Stimulated activated CD4-positive, alpha-beta T cell treated with anti-CD3 and anti-CD28 coated beads, Interleukin-15, amount 100 ng/mL, for 48 hours (primary cell): ENCODE measurements around the gene CCNH.
A peak's percentile ranks its signal among the peaks of the same experiment; 100 is the strongest.

Experiments
- DNase-seq, 2 donors: peaks; one replicate each; pipeline ENCODE4 v3.0.0-alpha.2; 2020; ENCODE audit warnings: low read depth in 2 of 2

CCNH gene

DNA sequence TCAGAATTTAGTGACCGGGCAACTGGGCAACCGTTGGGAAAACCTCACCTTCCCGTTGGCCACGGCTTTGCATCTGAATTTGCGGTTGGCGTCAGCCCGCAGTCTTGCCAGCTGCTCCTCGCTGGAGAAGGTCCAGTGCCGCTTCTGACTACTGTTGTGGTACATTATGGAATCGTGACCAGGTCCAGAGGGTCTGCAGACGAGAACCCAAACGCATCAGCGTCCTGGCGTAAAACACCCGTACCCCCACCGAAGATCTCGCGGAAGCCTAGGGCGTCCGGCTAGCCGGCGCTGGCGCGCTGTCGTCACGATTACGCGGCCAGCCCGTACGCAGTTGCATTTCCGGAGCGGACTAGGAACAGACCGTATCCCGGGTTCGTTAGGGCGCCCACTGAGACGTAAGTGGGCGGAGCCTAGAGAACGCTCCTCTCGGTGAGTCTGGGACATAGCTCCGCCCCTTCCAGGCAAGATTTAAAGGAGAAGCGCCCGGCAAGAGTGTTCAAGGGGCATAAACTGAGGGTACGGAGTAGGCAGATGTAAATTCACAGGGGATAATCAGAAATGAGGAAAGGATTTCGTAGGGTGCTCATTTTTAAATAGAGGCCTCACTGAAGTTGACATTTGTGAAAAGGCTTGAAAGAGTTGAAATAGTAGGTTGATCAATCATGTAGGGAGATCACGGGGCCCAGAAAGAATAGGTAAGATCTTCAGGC is at the start of gene CCNH:
CCNH (minus strand) TSS at position 301 of the 713 bp plus-strand sequence; CDS start at position 165, 136 bp downstream.
- peak; percentile 94 to 95 for DNase-seq

DNA sequence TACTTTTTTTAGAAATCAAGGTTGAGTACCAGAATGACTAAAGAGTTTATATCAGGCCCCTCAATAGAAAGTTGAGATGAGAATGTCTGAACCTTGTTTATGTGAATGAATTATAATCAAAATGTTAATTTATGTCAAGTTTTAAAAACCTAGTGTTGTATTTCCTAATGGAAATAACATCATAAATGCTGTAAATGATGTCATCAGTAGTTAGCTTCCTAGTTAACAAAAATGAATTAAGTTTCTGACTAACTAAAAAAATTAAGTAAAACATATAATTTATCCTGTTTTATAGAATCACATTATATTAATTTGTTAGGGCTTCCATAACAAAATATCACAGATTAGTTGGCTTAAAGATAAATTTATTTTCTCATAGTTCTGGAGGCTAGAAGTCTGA is 45.0 kb upstream of the CCNH start:
- no peak for DNase-seq

DNA sequence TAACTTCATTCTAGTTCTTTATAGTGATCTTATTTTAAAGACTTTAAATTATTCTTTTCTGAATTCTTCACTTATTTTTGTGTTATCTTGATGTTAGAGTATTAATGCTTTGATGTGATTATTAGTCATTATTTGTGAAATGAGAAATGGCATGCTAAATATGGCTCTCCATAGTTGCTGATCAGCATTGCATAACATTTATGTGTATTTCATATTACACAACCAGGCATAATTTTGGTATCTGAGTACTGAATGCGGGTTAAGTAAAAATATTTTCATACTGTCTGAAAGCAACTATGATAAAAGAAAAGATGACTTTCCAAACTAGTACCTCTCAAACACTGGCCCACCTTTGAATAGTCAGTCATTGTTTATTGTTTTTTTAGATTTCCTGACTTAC is 41.1 kb upstream of the CCNH start:
- no peak for DNase-seq

DNA sequence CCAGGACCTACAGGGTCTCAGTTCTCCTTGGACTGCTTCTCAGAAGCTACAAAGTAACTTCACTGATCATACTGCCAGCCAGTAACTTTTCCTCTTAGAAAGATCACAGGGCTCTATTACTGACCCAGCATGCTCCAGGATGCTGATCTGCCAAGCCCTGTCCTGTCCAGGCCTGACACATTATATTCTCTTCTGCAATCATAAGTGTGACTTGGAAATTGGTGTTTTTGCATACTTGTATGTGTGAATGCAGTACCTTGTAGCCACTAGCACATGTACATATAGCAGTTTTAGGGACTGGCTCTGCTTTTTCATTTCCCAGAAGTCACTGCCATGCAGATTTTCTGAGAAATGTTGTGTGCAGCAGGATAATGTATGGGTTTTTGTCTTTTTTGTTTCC is 40.1 kb upstream of the CCNH start:
- DNase-seq, result no peak

DNA sequence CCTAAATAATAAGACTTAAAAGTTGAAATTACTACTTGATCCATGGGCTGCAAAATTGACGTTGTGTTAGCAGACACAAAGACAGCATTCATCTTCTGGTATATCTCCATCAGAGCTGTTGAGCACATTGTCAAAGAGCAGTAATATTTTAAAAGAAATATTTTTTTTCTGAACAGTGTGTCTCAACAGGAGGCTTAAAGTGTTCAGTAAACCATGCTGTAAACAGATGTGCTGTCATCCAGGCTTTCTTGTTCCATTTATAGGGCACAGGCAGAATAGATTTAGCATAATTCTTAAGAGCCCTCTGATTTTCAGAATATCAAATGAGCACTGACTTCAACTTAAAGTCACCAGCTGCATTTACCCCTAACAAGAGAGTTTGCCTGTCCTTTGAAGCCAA is 29.7 kb upstream of the CCNH start:
- DNase-seq, result no peak

DNA sequence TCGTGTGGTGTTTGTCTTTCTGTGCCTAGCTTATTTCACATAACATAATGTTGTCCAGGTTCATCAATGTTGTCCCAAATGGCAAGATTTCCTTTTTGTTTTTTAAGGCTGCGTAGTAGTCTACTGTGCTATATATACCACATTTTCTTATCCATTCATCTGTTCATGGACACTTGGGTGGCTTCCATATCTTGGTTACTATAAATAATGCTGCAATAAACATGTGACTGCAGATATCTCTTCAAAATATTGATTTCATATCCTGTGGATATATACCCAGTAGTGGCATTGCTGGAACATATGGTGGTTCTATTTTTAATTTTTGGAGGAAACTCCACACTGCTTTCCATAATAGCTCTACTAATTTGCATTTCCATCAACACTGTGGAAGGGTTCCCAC is 25.5 kb upstream of the CCNH start:
- DNase-seq, result no peak

DNA sequence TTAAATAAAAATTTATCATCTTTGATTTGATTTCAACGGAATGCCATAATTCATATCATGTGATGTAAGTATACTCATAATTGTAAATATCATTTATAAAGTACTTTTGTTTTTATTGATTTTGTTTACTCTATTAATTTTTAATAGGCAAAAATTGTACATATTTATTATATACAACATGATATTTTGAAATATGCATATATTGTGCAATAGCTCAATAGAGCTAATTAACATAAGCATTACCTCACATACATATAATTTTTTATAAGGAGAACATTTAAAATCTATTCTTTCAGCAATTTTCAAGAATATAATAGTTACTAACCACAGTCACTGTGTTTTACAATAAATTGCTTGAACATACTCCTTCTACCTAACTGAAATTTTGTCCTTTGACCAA is 25.0 kb upstream of the CCNH start:
- DNase-seq, result no peak

DNA sequence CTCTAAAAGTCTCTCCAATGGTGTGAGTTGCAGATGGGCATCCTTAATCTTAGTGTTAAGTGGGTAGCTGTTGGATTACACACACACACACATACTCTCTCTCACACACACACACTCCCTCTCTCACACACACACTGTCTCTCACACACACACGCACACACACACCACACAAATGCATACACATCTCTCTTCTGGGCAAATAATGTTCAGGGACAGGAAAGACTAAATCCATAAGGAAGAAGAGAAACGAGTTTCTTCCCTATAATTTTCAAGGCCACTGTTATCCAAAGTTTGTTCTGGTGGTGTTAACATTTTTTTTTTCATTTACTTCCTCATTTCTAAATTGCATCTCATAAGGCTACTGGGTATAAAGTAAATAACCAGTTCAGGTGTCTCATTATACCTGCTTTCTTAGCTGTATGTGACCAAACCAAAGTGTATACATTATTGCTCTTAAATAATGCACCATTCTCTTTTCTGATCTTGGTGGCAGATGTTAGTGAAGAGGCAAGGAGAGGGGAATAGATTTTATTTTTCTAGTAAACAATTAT is 22.5 kb upstream of the CCNH start:
- no peak for DNase-seq

DNA sequence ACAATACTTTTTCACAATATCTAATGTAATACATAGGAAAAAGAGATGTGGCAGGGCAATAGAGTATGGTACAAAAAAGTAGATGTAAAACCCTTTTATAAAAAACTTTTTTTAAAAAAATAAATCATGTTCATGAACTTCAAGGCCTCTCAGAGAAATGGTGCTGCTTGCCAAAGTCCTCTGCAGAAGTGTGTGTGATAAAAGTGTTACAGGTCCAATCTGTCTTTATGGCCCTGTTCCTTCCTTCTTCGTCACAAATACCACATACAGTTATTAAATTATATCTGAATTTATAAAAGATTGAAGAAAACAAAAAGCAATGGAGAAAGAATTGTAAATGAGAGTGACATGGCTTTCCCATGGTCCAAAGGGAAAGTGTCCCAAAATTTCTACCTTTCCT is 21.7 kb upstream of the CCNH start:
- DNase-seq, result no peak

DNA sequence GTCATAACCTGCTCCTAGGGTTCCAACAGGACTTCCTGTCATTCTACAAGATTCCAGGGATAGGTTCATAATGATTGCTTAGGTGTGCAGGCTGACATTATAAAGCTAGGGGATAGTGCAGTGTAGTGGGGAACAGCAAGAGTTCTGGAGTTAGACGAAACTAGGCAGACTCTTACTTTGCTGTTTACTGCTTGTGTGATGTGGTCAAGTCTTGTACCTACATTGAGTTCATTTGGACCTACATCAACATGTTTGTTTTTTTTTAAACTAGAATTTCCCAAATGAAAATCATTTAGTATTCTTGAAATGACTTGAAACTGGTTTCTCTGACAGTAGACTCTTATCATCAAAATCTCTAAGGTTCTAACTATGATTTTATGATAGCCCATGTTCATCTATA is 21.2 kb upstream of the CCNH start:
- DNase-seq, result no peak

DNA sequence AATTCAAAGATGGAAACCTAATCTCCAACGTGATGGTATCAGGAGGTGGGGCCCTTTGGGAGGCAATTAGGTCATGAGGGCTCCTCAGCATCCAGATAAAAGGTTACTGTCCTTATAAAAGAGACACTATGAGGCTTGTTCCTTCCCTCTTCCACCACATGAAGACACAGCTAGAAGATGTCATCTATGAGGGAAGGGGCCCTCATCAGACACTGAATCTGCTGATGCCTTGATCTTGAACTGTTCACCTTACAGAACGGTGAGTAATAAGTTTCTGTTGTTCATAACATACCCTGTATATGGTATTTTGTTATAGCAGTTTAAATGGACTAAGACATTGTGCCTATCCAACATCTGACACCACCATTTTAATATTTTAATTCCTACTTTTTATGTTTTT is 19.7 kb upstream of the CCNH start:
- no peak for DNase-seq

DNA sequence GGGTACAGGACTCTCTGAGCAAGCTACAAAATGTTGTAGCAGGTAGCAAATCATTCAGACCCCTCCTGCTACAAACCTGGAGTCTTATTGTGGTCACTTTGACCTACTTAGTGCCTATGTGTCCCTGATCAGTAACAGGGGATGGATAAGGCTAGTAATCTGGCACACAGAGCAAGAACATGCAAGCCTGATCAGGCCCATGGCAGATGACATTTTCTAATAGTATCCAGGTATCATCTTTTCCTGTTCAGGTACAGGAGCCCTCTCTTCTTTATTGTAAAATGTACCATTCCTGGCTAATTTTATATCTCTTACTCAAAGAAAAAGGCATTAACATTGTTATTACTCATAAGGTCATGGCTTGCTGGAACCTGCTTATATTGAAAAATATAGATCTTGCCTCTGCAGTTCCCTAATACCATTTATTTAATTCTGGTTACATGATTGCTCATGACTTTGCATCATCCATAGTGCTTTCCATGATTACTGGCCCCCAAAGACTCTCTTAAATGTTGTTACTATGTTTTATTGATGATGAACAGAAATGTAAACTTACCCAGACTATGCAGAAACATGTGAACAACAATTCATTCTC is 18.2 kb upstream of the CCNH start:
- no peak for DNase-seq

DNA sequence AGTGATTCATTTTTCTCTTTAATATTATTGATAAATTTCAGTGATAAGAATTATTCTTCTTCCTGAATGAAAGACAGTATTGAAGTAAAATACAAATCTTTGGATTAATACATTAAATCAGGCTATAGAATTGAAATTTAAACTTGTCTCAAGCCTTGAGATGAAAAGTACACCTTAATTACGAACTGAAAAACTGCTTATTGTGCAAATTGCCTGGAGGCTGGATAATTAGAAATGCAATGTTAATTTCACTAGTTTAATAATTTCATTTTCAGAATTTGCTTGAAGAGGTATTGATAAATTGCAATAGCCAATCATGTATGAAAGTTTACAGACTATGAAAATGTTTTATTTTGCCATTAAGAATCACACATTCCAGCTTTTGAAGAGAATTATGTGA is 11.0 kb upstream of the CCNH start:
- DNase-seq, result no peak

DNA sequence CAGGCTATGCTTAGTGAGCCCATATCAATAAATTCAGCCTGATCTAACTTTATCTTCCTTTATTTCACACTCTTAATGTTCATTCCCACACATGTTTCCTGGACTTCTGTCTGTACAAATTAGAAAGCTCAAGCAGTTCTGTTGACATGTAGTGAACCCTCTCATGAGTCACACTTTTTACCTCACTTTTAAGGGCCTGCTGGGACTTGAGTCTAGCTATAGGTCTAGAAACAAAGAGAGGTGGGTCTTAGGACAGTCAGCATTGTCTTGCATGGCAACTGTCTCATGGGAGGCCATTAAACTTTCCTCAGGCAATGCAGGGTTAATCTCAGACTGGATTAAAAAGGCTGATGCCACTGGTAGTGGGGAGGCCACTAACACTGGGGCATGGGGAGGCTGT is 8.6 kb upstream of the CCNH start:
- no peak for DNase-seq

DNA sequence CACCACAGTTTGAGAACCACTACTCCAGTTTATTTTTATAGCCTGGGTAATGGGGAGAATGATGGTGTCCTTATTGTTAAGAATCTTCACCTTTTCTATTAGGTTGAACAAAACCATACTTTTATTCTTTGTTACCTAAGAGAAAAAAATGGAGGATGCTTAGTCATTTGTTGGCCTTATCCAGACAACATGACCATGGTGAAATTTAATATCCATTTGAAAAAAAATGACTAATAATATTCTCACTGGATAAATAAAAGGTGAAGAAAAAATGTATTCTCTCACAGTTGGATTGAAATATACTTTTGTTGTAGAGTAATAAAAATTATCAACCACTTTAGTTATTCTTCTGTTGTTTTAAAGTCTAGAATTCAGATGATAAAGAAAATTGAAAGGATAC is 5.8 kb upstream of the CCNH start:
- DNase-seq, result no peak

DNA sequence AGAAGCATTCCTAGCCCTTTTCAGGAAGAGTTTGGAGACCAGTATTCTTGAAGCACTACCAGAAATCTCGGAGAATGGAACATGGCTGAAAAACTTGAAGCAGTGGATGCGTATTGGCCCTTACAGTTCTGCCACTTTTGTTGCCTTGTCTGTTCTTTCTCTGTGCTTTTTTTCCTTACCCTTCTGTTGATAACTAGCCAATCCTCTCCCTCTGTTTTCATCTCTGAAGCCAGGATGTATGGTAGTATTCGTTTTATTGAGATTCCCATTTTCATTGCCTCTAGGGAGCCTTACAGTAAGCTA is 564 bp upstream of the CCNH start:
- DNase-seq, result no peak

DNA sequence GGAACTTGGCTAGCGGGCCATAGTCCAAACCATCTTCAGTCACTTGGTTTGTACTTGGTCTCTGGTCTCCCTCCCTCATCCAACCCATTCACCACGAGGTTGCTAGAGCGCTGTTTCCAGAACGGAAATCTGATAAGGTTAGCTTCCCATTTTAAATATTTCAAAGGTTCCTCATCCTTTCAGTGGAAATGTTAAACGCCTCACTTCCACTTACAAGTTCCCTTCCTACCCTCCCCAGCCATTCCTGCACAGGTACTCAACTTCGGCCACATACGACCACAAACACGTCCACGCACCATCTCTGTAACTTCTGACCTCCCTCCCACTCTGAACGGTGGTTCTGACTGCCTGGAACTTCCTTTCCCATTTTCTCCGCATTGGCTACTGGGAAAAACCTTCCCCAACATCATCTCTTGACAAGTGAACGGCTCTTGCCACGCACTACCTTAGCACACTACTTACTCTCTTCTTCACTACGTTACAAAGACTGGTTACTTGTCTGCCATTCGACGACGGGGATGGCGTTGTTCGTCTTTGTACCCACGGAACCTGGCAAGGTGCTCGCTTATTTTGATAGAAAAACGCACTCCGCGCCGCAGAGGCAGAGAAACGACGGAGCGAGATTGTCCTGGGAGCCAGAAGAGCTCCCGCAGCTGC is 629 bp downstream of the CCNH start:
- DNase-seq, result peak in 1 of 2 donors; percentile 4

DNA sequence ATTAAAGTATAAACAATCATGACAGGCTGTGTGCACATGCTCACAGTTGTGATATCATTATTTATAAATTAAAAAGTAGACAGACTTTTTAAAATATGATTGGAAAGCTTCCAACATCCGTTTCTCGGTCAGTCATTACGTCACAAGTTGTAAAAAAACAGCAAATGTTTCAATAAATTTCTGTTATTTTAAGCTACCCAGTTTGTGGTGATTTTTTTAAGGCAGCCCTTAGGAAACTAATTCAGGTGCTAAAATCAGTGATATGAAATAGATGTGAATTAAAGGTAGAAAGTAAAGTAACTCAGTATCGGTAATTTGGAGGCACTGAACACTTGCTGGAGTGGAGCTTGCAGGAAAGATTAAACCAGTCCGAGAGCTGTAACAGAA is 1.2 kb downstream of the CCNH start:
- DNase-seq, result no peak

DNA sequence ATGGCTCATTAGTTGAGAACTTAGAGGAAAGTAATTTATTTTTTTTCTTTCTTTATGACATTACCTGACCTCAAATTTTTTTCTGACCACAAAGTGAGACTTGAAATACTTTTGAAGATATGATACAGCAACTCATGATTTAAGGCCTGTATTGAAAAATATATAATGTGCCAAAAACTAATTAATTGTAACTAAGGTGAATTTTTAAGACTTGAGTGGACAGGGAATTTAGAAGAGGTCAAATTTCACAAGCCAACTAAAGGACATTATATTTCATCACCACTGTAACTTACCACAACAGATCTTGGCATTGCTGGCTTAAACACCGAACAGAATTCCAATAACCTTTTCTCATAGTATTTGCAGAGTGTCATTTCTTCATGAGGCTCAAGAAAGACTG is 1.8 kb downstream of the CCNH start:
- no peak for DNase-seq

DNA sequence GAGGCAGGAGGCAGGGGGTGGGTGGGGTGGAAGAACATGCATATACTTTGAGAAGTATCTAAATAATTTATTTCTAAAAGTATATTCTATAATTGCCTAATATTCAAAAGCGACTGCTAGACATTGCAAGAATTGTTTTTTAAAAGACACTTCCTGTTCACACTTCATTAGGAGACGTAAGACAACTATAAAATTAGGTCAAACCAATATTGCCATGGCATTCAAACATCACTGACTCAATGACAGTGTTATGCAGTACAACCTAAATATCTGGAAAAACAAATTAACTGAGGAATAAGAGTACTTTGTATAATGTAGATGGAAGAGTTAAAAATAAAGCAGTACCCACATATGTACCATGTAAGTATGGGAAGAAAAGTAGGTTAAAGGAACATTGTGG is 4.5 kb downstream of the CCNH start:
- no peak for DNase-seq

DNA sequence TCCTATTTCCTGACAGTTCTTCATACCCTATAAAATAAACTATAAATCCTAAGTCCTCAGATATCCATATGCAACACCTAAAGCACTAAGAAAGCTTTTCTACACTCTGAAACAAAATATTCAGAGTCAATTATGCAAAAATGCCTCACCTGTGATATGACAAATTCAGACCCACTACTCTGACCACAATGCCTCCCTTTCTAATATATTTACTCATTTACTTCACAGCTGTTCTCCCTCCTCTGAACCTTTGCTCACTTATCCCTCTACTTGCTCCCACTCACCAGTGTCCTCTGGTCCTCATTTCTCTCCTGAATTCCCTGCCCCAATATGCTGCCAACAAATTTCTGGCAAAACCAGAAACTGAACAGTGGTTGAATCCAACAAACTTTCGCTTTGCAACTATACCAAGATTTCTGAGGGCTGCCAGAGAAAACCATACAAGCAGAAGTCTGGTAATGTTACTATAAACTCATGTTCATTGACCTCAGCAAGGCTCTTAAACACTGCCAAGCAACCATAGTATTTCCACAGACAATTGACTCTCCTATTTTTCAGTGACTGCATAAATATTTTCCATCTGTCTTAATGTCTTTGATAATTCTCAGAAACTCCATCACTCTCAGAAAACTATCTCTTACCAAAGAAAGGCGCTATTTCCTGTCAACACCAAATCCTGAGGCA is 7.1 kb downstream of the CCNH start:
- DNase-seq, result no peak

DNA sequence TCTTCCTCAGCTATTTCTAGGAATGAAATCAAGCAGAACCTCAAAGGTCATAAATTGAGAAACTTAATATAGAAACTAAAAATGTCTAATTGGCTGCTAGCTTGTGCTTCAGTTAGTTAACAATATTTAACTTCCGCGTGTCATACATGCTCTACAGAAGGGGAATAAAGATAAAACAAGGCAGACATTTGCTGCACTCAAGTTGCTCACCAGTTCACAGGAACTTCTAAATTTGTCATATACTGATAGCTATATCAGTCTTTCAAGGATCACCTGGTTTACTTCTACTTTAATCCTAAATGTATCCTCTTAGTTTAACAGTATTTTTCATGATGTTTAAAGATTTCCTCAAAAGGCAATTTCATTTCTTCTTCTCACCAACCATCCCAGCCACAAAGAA is 8.4 kb downstream of the CCNH start:
- DNase-seq, result no peak

DNA sequence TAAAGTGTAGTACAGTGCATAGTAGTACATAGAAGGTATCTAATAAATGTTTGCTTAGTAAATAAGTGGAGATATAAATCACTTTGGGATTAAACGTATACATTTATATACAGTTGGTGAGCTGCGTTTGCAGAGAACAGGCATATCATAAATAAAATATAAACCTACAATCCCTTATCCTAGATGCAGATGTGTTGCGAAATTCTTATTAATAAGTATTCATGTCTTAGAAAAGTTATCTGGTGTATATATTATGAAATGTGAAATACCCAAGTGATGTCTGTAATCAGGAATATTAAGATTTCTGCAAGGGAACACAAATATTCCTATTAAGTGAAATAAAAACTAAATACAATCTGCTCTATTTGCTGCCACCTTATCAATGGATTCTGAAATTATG is 8.8 kb downstream of the CCNH start:
- DNase-seq, result no peak
